Ectodermal cell (in vitro differentiated cells): Measurements from ENCODE around the gene FANCE.

Experiments used
- H3K27ac ChIP-seq: 2 replicates; pipeline ENCODE4 v1.7.0; 2013; ENCODE audit warnings: mild to moderate bottlenecking, low read depth, low read length; ENCODE audit not compliant: insufficient read depth, poor library complexity, severe bottlenecking
- H3K27me3 ChIP-seq: 2 replicates; pipeline ENCODE4 v1.7.0; 2013; ENCODE audit warnings: mild to moderate bottlenecking, low read length; ENCODE audit not compliant: insufficient read depth, control insufficient read depth, poor library complexity, severe bottlenecking
- H3K36me3 ChIP-seq: one replicate; pipeline ENCODE4 v1.7.0; 2013; ENCODE audit warnings: low read length; ENCODE audit not compliant: control insufficient read depth, insufficient read depth
- H3K4me1 ChIP-seq: one replicate; pipeline ENCODE4 v1.7.0; 2013; ENCODE audit warnings: low read length; ENCODE audit not compliant: control insufficient read depth, insufficient read depth
- H3K4me3 ChIP-seq: 2 replicates; pipeline ENCODE4 v1.7.0; 2013; ENCODE audit warnings: low read depth, low read length, control low read depth; ENCODE audit not compliant: insufficient read depth
- H3K9me3 ChIP-seq: 2 replicates; pipeline ENCODE4 v1.7.0; 2013; ENCODE audit warnings: mild to moderate bottlenecking, low read length, moderate library complexity; ENCODE audit not compliant: control insufficient read depth
- WGBS, 2 experiments: methylation state at CpG; one replicate each; pipeline ENCODE4 v1.1.7; 2013; ENCODE audit warnings: missing lambda C conversion rate in 2 of 2; 5-methylcytosine and 5-hydroxymethylcytosine counted together

FANCE gene

DNA sequence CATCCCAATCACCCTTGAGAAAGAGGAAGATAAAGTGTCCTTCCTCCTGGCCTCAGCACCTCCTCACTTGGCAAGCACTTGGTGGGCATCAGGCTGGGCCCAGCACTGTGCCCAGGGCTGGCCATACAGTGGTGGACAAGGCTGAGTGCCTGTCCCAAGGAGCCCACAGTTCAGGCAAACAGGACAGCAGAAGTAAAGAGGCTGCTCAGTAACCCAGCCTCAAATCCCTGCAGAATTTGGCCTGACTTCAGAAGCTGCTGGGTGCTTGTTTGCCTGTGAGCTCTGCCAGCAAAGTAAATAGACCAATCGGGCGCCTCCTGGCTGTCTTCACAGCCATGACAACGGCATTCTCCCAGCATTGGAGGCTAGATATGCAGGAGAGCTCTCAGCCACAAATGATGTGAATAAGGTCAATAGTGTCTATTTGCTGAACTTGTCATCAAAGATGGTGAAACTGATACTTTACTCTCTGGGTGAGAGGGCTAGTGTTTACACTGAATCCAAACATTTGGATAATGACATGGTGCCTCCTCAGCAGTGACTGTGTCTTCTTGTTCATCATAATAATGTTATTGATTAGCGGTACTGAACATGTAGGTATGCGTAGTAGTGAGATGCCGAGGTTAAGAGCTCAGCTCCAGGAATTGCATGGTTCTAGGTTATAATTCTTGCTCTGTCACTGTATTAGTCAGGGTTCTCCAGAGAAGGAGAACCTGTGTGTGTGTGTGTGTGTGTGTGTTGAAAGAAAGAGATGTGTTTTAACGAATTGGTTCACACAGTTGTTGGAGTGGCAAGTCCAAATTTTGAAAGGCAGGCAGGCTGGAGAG is 36.9 kb upstream of the FANCE start:
- no peak overlapping the region for H3K27ac ChIP-seq
- no peaks in the 10 kb centered on the region for H3K27me3 ChIP-seq
- H3K36me3 ChIP-seq = no peaks in the 10 kb centered on the region
- WGBS, 2 experiments = 64 to 71% methylated on average over 7 of the region's 7 CpGs
- H3K9me3 ChIP-seq = no peaks in the 10 kb centered on the region
- H3K4me1 ChIP-seq = peaks cover 6% of the 10 kb centered on the region
- no peak overlapping the region for H3K4me3 ChIP-seq

DNA sequence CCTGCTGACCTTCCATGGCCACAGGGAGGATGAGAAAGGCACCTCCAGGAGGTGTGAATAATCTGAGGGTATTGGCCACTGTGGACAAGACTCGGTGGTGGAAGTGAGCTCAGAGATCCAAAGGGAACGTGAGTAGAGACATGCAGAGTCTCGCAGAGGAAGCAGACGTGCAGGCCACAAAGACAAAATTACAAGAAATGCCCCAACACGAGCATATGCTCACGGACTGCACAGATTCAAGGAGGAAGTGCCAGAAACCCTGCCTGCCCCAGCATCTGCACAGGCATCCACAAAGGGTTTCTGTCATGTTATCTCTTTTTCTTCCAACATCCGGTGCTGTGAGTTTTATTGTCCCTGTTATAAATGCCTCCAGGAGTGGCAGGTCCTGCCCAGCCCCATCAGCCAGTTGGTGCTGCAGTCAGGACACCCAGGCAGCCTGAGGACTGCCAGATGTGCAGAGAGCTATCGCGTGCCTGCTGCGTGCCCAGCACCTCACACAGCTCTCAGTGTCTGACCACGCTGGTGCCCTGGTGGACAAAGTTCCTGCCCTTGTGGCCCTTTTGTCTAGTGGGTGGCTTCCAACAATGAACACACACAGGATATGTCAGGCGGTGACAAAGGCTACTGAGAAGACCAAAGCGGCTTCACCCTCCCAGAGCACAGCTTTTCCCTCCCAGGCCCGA is 34.0 kb upstream of the FANCE start:
- 94 to 95% methylated on average over 14 of the region's 14 CpGs for WGBS, 2 experiments
- H3K9me3 ChIP-seq = no peaks in the 10 kb centered on the region

DNA sequence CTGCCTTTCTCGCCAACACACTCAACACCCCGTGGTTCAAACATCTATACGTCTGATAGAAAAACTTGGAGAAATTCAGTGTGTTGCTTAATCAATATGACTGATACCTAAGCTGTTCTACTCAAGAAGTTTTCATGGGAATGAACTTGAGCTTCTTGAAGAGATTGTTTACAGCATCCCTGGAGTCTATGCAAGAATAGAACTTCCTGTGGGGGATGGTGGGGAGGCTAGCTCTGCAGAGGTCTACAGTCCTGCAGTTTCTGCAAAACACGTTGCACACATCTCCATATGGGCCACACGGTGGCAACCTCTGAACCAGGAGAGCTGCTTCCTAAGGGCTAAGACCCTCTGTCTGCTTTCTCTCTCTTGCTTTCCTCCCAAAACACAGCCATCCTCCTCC is 32.7 kb upstream of the FANCE start:
- Histone ChIP-seq H3K4me3 (no peak overlapping the region), H3K9me3 (no peaks in the 10 kb centered on the region), H3K36me3 (no peaks in the 10 kb centered on the region), H3K27ac (no peak overlapping the region), H3K27me3 (no peaks in the 10 kb centered on the region), H3K4me1 (peaks cover 6% of the 10 kb centered on the region)
- 77 to 79% methylated on average over 5 of the region's 5 CpGs for WGBS, 2 experiments

More for the DNA sequence above, 34.0 kb upstream of the FANCE start:
- Histone ChIP-seq H3K4me1 (peaks cover 6% of the 10 kb centered on the region), H3K4me3 (no peak overlapping the region), H3K27ac (no peak overlapping the region), H3K36me3 (no peaks in the 10 kb centered on the region), H3K27me3 (no peaks in the 10 kb centered on the region)

DNA sequence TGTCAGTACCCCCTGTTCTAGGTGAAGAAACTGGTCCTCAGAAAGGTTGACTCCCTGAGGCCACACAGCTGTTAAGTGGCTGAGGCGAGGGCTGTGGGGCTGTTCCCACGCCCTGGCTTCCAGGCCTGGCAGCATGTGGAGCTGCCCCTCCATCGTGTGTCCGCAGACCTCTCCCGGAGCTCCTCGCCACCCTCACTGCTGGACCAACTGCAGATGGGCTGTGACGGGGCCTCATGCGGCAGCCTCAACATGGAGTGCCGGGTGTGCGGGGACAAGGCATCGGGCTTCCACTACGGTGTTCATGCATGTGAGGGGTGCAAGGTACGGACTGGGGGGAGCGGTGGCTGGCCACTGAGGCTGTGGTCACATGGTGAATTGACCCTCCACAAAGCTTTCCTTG is 32.2 kb upstream of the FANCE start:
- 95 to 96% methylated on average over 14 of the region's 14 CpGs for WGBS, 2 experiments
- no peaks in the 10 kb centered on the region for H3K27me3 ChIP-seq
- H3K4me3 ChIP-seq = no peak overlapping the region
- H3K9me3 ChIP-seq = no peaks in the 10 kb centered on the region
- no peak overlapping the region for H3K27ac ChIP-seq
- H3K36me3 ChIP-seq = no peaks in the 10 kb centered on the region
- peaks cover 1% of the 10 kb centered on the region for H3K4me1 ChIP-seq

DNA sequence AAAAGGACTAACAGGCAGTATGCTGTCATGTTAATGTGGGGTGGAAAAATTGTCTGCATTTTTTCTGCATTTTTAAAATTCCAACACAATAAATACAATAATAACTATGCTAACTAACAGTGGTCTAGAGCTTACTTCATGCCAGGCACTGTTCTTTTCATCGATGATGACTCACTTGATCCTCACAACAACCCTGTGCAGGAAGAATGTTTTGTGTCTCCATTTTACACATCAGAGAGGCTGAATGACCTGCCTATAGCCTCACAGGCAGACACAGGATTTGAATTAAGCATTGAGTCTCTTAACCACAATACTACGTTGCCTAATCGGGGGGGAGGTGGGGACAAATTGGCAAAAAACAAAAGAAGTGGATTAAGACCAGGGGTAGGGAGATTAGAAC is 26.9 kb upstream of the FANCE start:
- no peak overlapping the region for H3K27ac ChIP-seq
- no peaks in the 10 kb centered on the region for H3K9me3 ChIP-seq
- H3K4me3 ChIP-seq = no peak overlapping the region
- no peaks in the 10 kb centered on the region for H3K4me1 ChIP-seq
- WGBS, 2 experiments = 90 to 95% methylated on average over 3 of the region's 3 CpGs
- no peaks in the 10 kb centered on the region for H3K27me3 ChIP-seq
- H3K36me3 ChIP-seq = peaks cover 4% of the 10 kb centered on the region

DNA sequence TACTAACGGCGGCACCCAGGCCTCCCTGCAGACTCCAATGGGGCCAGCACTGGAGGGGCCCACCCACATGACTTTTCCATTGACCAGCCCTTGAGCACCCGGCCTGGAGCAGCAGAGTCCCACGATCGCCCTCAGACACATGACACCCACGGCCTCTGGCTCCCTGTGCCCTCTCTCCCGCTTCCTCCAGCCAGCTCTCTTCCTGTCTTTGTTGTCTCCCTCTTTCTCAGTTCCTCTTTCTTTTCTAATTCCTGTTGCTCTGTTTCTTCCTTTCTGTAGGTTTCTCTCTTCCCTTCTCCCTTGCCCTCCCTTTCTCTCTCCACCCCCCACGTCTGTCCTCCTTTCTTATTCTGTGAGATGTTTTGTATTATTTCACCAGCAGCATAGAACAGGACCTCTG is 26.1 kb upstream of the FANCE start:
- 89 to 90% methylated on average over 7 to 8 of the region's 8 CpGs for WGBS, 2 experiments
- Histone ChIP-seq H3K4me3 (no peak overlapping the region), H3K27me3 (no peaks in the 10 kb centered on the region)

DNA sequence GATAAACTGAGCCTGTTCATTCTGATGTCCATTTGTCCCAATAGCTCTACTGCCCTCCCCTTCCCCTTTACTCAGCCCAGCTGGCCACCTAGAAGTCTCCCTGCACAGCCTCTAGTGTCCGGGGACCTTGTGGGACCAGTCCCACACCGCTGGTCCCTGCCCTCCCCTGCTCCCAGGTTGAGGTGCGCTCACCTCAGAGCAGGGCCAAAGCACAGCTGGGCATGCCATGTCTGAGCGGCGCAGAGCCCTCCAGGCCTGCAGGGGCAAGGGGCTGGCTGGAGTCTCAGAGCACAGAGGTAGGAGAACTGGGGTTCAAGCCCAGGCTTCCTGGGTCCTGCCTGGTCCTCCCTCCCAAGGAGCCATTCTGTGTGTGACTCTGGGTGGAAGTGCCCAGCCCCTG is 24.7 kb upstream of the FANCE start:
- no peaks in the 10 kb centered on the region for H3K4me1 ChIP-seq
- H3K9me3 ChIP-seq = no peaks in the 10 kb centered on the region
- WGBS, 2 experiments = 89 to 91% methylated on average over 5 of the region's 5 CpGs
- no peak overlapping the region for H3K4me3 ChIP-seq
- H3K27me3 ChIP-seq = no peaks in the 10 kb centered on the region
- H3K36me3 ChIP-seq = peaks cover 4% of the 10 kb centered on the region
- no peak overlapping the region for H3K27ac ChIP-seq

More for the DNA sequence above, 26.1 kb upstream of the FANCE start:
- Histone ChIP-seq H3K9me3 (no peaks in the 10 kb centered on the region), H3K36me3 (peaks cover 4% of the 10 kb centered on the region), H3K4me1 (no peaks in the 10 kb centered on the region), H3K27ac (no peak overlapping the region)

DNA sequence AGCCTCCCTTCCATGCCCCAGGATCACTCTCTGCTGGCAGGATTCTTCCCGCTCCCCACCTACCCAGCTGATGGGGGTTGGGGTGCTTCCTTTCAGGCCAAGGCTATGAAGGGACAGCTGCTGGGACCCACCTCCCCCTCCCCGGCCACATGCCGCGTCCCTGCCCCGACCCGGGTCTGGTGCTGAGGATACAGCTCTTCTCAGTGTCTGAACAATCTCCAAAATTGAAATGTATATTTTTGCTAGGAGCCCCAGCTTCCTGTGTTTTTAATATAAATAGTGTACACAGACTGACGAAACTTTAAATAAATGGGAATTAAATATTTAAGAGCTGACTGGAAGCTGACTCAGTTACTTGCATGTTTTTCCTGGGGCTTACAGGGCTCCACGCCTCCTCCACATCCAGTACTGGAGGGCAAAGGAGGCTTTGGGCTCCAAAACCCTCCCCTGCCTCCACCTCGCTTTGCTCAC is 24.3 kb upstream of the FANCE start:
- 74 to 78% methylated on average over 9 of the region's 9 CpGs for WGBS, 2 experiments
- Histone ChIP-seq H3K4me3 (no peak overlapping the region), H3K9me3 (no peaks in the 10 kb centered on the region), H3K4me1 (no peaks in the 10 kb centered on the region), H3K27me3 (no peaks in the 10 kb centered on the region), H3K27ac (no peak overlapping the region), H3K36me3 (peaks cover 4% of the 10 kb centered on the region)

DNA sequence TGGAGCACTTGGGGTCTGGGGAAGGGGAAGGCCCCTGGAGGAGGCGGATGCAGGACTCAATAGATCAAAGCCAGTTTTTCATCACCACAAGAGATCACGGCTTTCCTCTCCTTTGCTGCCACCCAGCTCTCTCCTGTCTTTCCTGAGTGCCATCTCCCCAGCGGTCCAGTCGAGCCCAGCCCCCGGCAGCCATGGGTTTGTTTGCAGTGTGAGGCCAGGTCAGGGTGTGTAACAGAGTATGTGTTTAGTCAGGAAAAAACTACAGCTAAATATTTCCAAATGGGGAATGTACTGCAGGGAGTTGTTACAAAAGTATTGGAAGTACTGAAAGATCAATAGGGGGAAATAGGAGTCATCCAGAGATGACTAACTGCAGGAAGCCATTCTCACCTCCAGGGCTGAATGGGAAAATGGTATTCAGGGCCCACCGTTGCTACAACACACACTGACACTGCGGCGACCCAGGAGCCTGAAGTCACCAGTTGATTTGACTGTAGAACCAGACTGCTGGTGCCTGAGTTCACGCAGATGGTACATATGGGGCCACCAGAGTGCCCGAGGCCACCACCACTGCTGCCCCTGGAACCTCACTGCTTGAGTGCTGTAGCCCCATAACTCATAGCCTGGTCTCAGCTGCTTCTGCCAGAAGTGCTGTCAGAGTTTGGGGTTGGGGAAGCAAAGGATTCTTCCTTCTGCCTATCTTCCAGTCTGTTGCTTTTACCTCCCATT is 23.6 kb upstream of the FANCE start:
- 89 to 92% methylated on average over 10 of the region's 10 CpGs for WGBS, 2 experiments
- H3K4me1 ChIP-seq = no peaks in the 10 kb centered on the region
- H3K36me3 ChIP-seq = peaks cover 4% of the 10 kb centered on the region
- no peaks in the 10 kb centered on the region for H3K9me3 ChIP-seq
- no peak overlapping the region for H3K27ac ChIP-seq
- H3K27me3 ChIP-seq = no peaks in the 10 kb centered on the region
- no peak overlapping the region for H3K4me3 ChIP-seq

DNA sequence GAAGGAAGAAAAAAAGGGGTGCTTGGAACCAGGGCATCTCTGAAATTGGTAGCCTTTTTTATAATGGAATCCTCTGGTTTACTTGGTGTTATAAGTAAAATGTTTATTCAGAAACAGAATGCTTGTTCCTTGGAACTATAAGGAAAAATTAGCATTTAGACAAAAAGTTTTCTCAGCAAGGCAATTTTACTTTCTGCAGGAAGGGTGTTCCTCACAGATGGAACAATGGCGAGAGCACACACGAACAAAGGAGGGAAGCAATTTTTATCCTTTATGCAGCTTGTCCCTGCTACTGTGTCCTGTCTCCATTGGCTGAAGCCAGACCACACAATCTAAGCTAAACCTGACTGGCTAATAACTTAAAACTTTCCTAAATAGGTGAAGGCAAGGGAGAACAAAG is 22.7 kb upstream of the FANCE start:
- H3K9me3 ChIP-seq = no peaks in the 10 kb centered on the region
- 92 to 94% methylated on average over 2 of the region's 2 CpGs for WGBS, 2 experiments
- no peaks in the 10 kb centered on the region for H3K27me3 ChIP-seq
- no peaks in the 10 kb centered on the region for H3K4me1 ChIP-seq
- peaks cover 4% of the 10 kb centered on the region for H3K36me3 ChIP-seq
- no peak overlapping the region for H3K27ac ChIP-seq
- H3K4me3 ChIP-seq = no peak overlapping the region
